Epithelial cell of esophagus (primary cell): Measurements from ENCODE around the gene GPR153.
A peak's percentile ranks its signal among the peaks of the same experiment; 100 is the strongest.

Experiments
- DNase-seq: peaks from one replicate; pipeline ENCODE4 v3.0.0; 2010; ENCODE audit warnings: low read depth
- H3K4me3 ChIP-seq: 2 replicates; pipeline ENCODE4 v1.5.1; 2011; ENCODE audit warnings: mild to moderate bottlenecking, low read length, control low read depth
- TF ChIP-seq, protein P1 (sequence below): IDR thresholded peaks from 2 replicates; pipeline ENCODE4 v1.5.1; 2011; ENCODE audit warnings: low read depth, mild to moderate bottlenecking, low read length, control low read depth, inconsistent platforms; ENCODE audit not compliant: insufficient read depth; ENCODE audit errors: missing control alignments

GPR153 gene

DNA sequence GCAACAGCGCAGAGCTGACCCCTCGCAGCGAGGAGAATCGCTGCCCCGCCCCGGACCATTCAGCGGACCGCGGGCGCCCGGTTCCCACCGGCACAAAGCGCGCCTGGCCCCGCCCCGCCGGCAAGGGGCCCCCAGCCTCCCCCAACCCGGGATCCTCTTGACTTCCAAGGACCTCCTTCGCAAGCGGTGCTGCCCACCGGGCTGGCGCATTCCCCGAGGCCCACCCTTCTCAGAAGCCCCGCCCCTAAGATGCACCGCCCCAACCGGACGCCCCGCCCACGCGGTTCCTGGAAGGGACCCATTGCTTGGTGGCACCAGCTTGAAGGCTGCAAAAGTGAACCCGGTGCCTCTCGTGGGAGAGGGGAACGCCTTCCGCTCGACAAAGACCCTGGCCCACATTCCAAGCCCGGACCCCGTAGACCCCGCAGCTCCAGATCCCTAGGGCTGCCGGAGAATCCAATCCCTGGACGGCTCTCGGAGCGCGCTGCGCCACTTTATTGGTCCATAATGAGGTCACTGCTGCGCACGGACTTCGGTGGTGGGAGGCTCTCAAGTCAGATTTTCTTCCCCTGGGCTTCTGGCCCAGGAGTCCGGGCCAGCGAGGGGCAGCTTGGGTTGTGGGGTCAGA is 14.9 kb downstream of the GPR153 start:
- peak; percentile 45 for DNase-seq
- TF ChIP-seq, protein P1, sequence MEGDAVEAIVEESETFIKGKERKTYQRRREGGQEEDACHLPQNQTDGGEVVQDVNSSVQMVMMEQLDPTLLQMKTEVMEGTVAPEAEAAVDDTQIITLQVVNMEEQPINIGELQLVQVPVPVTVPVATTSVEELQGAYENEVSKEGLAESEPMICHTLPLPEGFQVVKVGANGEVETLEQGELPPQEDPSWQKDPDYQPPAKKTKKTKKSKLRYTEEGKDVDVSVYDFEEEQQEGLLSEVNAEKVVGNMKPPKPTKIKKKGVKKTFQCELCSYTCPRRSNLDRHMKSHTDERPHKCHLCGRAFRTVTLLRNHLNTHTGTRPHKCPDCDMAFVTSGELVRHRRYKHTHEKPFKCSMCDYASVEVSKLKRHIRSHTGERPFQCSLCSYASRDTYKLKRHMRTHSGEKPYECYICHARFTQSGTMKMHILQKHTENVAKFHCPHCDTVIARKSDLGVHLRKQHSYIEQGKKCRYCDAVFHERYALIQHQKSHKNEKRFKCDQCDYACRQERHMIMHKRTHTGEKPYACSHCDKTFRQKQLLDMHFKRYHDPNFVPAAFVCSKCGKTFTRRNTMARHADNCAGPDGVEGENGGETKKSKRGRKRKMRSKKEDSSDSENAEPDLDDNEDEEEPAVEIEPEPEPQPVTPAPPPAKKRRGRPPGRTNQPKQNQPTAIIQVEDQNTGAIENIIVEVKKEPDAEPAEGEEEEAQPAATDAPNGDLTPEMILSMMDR = no peak
- no peak overlapping the region for H3K4me3 ChIP-seq

DNA sequence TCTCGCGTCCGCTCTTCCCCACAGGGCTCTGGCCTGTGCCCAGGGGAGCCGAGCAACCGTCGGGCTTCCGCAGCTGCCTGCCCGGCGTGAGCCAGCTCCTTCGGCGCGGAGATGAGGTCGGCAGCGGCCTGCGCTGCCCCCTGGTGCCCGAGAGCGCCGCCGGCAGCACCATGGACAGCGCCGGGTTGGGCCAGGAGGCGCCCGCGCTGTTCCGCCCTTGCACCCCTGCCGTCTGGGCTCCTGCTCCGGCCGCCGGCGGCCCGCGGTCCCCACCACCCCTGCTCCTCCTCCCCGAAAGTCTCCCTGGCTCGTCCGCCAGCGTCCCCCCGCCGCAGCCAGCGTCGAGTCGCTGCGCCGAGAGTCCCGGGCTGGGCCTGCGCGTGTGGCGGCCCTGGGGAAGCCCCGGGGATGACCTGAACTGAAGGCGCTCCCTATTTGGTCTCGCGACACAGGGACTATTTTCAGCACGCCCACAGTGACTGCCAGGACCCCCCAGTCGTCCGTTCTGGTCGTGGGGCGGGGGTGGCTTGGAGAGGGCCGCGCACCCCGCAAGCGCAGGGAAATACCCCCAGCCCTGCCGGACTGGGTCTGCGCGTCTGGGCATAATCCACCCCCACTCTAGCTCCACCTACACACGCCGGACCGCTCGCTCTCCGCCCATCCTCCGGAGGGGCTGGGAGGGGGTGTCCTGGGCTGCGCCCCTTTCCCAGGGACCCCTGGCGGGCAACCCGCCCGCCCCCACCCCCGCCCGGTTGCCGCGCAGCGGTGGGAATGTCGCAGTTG is 15.6 kb downstream of the GPR153 start:
- DNase-seq = peak; percentile 82
- H3K4me3 ChIP-seq = no peak overlapping the region
- TF ChIP-seq, protein P1 = peak; percentile 57

DNA sequence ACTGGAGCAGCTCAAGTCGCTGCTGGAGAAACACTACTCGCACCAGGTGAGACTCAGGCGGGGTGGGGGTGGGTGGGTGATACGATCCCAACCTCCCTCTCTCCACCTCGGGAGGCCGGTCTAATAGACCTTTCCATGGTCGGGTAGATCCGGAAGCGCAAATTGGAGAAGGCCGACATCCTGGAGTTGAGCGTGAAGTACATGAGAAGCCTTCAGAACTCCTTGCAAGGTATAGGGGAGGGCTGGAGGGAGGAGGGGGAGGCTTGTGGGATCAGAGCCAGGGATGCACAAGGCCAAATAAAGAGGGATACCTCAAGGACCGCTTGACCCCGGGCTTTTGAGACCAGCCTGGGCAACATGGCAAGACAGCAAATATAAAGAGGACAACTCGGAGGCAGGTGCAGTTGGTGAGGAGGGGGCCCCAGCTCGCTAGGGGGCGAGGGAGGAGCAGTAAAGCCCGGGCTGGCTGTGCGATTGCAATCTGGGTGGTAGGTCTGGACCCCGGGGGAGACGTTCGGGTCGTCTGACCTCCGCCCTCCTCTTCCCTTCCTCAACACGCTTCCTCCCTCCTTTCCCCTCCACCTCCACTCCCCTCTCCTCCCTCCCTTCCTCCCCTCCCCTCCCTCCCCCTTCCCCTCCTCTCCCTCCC is 16.4 kb downstream of the GPR153 start:
- TF ChIP-seq, protein P1 = no peak
- no peak overlapping the region for H3K4me3 ChIP-seq
- no peak for DNase-seq

DNA sequence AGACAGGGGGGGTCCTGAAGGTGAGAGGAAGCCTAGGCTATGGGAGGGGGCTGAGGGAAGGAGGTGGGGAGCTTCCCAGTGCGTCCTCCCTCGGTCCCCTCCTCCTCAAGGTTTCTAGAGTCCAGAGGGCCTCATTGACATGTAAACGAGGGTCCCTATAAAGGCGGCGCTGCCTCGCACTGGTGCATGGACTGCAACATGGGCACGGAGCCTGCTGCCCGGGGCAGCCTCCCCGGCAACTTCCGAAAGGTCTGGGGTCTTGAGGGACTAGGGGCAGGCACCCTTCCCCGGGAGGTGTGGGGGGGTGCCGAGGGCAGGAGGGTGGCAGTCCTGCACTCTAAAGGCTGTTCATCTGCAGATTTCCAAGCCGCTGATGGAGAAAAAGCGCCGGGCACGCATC is 16.9 kb downstream of the GPR153 start, which contains the start of gene HES3:
Gene HES3, plus strand, starts transcription at position 187 of the 400 bp plus-strand sequence. Its CDS starts 187 bp downstream, at position 374.
- DNase-seq = no peak
- TF ChIP-seq, protein P1 = no peak
- H3K4me3 ChIP-seq = no peak within 1 kb of the TSS

DNA sequence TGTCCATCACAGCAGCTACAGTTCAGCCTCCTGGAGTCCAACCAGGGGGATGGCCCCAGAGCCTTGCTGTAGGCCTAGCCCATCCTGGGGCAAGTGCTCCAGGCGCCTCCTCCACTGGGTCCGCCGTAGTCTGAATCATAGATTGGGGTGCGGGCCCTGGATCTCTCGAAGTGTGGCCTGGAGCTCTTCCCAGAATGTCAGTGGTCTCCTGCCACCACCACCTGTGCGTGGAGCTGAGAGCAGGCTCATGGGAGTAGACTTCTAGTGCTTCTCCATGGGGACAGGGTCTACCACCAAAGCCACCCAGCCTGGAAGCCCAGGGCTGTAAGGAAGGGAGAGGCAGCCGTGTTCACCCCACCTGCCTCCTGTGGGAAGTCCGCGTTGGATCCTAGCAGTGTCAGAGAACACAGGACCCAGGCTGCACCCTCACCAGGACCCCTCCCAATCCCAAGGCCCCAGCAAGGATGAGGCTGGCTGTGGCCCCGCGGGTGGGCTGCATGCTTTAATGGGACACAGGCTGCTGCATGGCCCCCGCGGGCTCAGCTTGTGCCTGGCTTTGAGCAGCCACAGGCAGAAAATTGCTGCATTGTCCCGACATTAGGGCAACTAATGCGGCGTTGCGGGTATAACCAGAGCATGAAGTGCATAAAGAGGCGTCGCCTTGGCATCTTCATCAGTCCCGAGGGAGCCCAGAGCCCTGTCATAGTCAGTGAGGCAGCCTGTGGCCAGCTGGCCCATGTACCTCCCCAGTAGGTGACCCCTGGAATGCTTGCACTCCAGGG is 17.7 kb downstream of the GPR153 start:
- no peak for DNase-seq
- H3K4me3 ChIP-seq = no peak overlapping the region
- TF ChIP-seq, protein P1 = no peak

DNA sequence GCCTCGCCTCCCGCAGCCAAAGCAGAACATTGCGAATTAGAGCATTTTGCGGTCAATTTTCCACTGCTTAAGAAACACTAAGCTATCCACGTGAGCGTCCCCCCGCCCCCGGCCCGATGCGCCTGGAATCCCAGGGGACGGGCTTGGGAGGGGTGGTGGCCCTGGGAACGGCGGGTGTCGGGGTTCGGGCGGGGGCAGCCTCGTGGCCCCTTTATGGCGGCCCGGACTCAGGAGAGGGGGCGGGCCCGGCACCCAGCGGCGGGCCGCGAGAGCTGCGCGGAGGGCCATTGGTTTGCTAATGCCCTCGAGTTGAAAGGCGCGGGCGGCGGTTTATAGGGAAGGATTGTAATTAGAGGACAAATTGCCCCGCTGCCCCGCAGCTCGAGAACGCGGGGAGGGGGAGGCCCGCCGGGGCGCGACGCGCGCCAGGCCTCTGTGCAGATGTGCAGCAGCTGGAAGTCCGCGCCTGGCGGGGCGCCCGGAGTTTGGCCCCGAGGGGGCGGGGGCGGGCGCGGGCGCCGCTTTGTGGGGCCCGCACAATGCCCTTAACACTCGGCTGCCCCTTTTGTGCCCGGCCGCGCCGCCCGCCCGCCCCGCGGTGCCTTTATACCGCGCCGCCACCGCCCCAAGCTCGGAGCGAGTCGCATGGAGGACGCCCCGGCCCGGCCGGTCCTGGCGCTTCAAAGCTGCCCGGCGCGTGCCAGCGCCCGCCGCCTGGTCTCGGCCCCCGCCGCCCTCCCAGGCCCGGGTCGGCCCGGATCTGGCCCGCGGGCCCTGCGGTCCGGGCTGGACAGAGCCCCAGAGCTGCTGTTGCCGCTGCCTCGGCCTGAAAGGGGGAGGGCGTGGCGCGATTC is 18.8 kb downstream of the GPR153 start:
- TF ChIP-seq, protein P1 = no peak
- no peak for DNase-seq
- no peak overlapping the region for H3K4me3 ChIP-seq
